ENCODE data around the gene EPB41L1.

The EPB41L1 gene

GRCh38 chr20:36150847-36151539 lies 3.5 kb upstream of the EPB41L1 start:
- Histone ChIP-seq H3K79me2 (ENCODE audit: insufficient read depth, low read length) (no peaks in the 10 kb centered on the region), H4K20me1 (ENCODE audit: insufficient read depth, low read length) (no peaks in the 10 kb centered on the region), H2AFZ (ENCODE audit: low read depth, low read length) (no peak overlapping the region), H3K9me3 (ENCODE audit: insufficient read depth, low read length, severe bottlenecking) (no peaks in the 10 kb centered on the region), H3K9ac (ENCODE audit: low read depth, low read length) (no peak overlapping the region), H3K4me2 (ENCODE audit: insufficient read depth, low read length) (no peak overlapping the region), H3K36me3 (ENCODE audit: insufficient read depth, low read length) (no peaks in the 10 kb centered on the region), H3K4me1 (ENCODE audit: insufficient read depth, low read length) (no peaks in the 10 kb centered on the region), H3K27ac (ENCODE audit: low read length) (no peak overlapping the region), H3K27me3 (ENCODE audit: insufficient read depth, low read length, poor library complexity) (peaks cover 16% of the 10 kb centered on the region), H3K4me3 (ENCODE audit: low read depth in 1 of 2, low read length in 2 of 2) (no peak overlapping the region)
- no peak for DNase-seq
- no peak for TF ChIP-seq CTCF (IDR thresholded peaks at IDR 0.05; ENCODE audit: borderline replicate concordance, extremely low read depth, low read length, poor library complexity, severe bottlenecking)
- no peak for TF ChIP-seq EZH2 (IDR thresholded peaks at IDR 0.05; ENCODE audit: borderline replicate concordance, low read depth, low read length, severe bottlenecking)
- no peak for ATAC-seq (ENCODE audit: insufficient read depth, low read depth)

- Histone ChIP-seq H3K4me3 (ENCODE audit: low read depth in 1 of 2, low read length in 2 of 2) (no peak overlapping the region), H3K9ac (ENCODE audit: low read depth, low read length) (no peak overlapping the region), H3K9me3 (ENCODE audit: insufficient read depth, low read length, severe bottlenecking) (no peaks in the 10 kb centered on the region), H3K36me3 (ENCODE audit: insufficient read depth, low read length) (no peaks in the 10 kb centered on the region), H4K20me1 (ENCODE audit: insufficient read depth, low read length) (no peaks in the 10 kb centered on the region), H2AFZ (ENCODE audit: low read depth, low read length) (no peak overlapping the region), H3K4me2 (ENCODE audit: insufficient read depth, low read length) (no peak overlapping the region), H3K4me1 (ENCODE audit: insufficient read depth, low read length) (no peaks in the 10 kb centered on the region), H3K27me3 (ENCODE audit: insufficient read depth, low read length, poor library complexity) (peaks cover 16% of the 10 kb centered on the region), H3K27ac (ENCODE audit: low read length) (no peak overlapping the region), H3K79me2 (ENCODE audit: insufficient read depth, low read length) (no peaks in the 10 kb centered on the region)
- TF ChIP-seq EZH2 (IDR thresholded peaks at IDR 0.05; ENCODE audit: borderline replicate concordance, low read depth, low read length, severe bottlenecking) = no peak
- no peak for TF ChIP-seq CTCF (IDR thresholded peaks at IDR 0.05; ENCODE audit: borderline replicate concordance, extremely low read depth, low read length, poor library complexity, severe bottlenecking)
- DNase-seq (no peak), ATAC-seq (ENCODE audit: insufficient read depth, low read depth) (no peak)
Measured at GRCh38 chr20:36152261-36152660, 2.3 kb upstream of the EPB41L1 start.

GRCh38 chr20:36153204-36153603 lies 1.3 kb upstream of the EPB41L1 start:
- H3K79me2 ChIP-seq (ENCODE audit: insufficient read depth, low read length) = no peaks in the 10 kb centered on the region
- no peak overlapping the region for H2AFZ ChIP-seq (ENCODE audit: low read depth, low read length)
- H3K4me3 ChIP-seq (ENCODE audit: low read depth in 1 of 2, low read length in 2 of 2) = no peak overlapping the region
- H3K27ac ChIP-seq (ENCODE audit: low read length) = no peak overlapping the region
- TF ChIP-seq EZH2 (IDR thresholded peaks at IDR 0.05; ENCODE audit: borderline replicate concordance, low read depth, low read length, severe bottlenecking) (no peak), CTCF (IDR thresholded peaks at IDR 0.05; ENCODE audit: borderline replicate concordance, extremely low read depth, low read length, poor library complexity, severe bottlenecking) (no peak)
- DNase-seq = no peak
- no peaks in the 10 kb centered on the region for H4K20me1 ChIP-seq (ENCODE audit: insufficient read depth, low read length)
- H3K4me1 ChIP-seq (ENCODE audit: insufficient read depth, low read length) = no peaks in the 10 kb centered on the region
- H3K36me3 ChIP-seq (ENCODE audit: insufficient read depth, low read length) = no peaks in the 10 kb centered on the region
- H3K4me2 ChIP-seq (ENCODE audit: insufficient read depth, low read length) = no peak overlapping the region
- H3K27me3 ChIP-seq (ENCODE audit: insufficient read depth, low read length, poor library complexity) = peaks cover 10% of the 10 kb centered on the region
- H3K9ac ChIP-seq (ENCODE audit: low read depth, low read length) = no peak overlapping the region
- H3K9me3 ChIP-seq (ENCODE audit: insufficient read depth, low read length, severe bottlenecking) = no peaks in the 10 kb centered on the region
- no peak for ATAC-seq (ENCODE audit: insufficient read depth, low read depth)

All from DND-41 (cell line).